Gastrocnemius medialis (tissue), 4 donors: ENCODE data around the gene MSRB3.

ENCODE experiments used
- POLR2A ChIP-seq, 2 donors: fragments of 450-650 bp; IDR thresholded peaks; one replicate each; pipeline ENCODE4 v1.6.1; 2017; ENCODE audit warnings: antibody characterized with exemption in 2 of 2, mild to moderate bottlenecking in 2 of 2, moderate library complexity in 2 of 2
- TF ChIP-seq, protein P1 (sequence below), 5 experiments: fragments of 450-650 bp in 3 of 5; fragments of 200-600 bp in 2 of 5; sonication (generic) in 2 of 5; IDR thresholded peaks in 4 of 5; conservative IDR thresholded peaks in 1 of 5; 1 replicate in 4 of 5; 2 replicates in 1 of 5; pipeline ENCODE4 v1.5.1; 2016 to 2019; ENCODE audit warnings: antibody characterized with exemption in 5 of 5, mild to moderate bottlenecking in 3 of 5, moderate library complexity in 3 of 5

DNA sequence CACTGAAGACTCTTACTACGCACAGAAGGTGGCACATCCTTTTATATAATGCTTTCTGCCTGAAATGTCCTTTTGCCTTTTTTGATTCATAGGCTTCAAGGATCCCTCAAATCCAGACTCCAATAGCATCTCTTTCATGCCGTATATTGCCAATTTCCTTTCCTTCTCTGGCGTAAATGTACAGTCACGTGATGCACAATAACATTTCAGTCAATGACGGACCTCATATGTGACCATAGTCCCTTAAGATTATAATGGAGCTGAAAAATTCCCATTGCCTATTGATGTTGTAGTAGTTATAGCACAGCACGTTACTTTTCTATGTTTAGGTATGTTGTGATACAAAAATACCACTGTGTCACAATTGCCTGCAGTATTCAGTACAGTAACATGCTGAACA lies 196.3 kb downstream of the MSRB3 start:
- TF ChIP-seq, protein P1, sequence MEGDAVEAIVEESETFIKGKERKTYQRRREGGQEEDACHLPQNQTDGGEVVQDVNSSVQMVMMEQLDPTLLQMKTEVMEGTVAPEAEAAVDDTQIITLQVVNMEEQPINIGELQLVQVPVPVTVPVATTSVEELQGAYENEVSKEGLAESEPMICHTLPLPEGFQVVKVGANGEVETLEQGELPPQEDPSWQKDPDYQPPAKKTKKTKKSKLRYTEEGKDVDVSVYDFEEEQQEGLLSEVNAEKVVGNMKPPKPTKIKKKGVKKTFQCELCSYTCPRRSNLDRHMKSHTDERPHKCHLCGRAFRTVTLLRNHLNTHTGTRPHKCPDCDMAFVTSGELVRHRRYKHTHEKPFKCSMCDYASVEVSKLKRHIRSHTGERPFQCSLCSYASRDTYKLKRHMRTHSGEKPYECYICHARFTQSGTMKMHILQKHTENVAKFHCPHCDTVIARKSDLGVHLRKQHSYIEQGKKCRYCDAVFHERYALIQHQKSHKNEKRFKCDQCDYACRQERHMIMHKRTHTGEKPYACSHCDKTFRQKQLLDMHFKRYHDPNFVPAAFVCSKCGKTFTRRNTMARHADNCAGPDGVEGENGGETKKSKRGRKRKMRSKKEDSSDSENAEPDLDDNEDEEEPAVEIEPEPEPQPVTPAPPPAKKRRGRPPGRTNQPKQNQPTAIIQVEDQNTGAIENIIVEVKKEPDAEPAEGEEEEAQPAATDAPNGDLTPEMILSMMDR (IDR thresholded peaks at IDR 0.05 in 4 of 5, conservative IDR thresholded peaks at IDR 0.05 in 1 of 5), result no peak
- no peak for TF ChIP-seq POLR2A (IDR thresholded peaks at IDR 0.05)
